ENCODE measurements around the gene BCAR3. TPM values are rescaled to one million over a fixed set of nuclear protein-coding genes. Genes with fewer than 3 reads are reported as not detected.
A peak's percentile ranks its signal among the peaks of the same experiment; 100 is the strongest.

The BCAR3 gene
- total RNA-seq, 1 donor from 2014 or later, result 0.61 TPM

DNA sequence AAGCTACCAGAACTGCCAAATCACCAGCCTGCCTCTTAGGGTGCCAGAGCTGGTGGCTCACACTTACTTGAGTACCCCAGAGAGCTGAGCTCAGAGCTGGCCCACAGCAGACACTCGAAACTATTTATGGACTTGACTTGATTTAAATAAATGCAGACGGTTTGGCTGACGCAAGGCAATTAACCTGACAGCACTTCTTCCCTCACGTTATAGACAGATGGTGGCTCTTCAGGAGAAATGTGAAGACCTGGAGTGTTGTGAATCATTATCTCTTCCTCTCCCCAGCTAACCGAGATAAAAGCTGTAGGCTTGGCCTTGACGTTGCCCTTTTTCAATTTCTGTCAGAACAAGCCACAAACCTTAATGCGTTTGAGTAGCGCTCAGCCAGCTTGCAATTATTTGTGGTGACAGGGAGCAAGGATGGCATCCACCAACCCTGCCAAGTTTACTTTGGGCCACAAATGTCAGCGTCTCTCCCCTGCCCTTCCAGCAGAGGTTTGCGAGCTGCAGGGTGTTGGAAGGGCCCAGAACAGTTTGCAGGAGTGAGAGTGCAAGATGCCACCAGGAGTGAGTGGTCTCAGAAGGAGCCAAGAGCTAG is 34.0 kb upstream of the BCAR3 start:
- Mint-ChIP-seq H3K4me3 (peak overlapping the region; percentile 39), H3K36me3 (ENCODE audit: low read depth) (peaks cover 9% of the 10 kb centered on the region), H3K4me1 (peaks cover 46% of the 10 kb centered on the region), H3K9me3 (peaks cover 10% of the 10 kb centered on the region), H3K27me3 (peaks cover 7% of the 10 kb centered on the region), H3K27ac (peak overlapping the region; percentile 72)
- peak; percentile 70 for DNase-seq
- intact Hi-C loops (cut with micrococcal nuclease), result loop anchor here (1.0 to 5.0 kb wide), 3 partner anchors 22 to 42 kb away; partner anchors contain the start of gene BCAR3

GRCh38 chr1:93714356-93714755 is 32.7 kb upstream of the BCAR3 start:
- Mint-ChIP-seq H3K36me3 (ENCODE audit: low read depth) (peaks cover 9% of the 10 kb centered on the region), H3K27me3 (peaks cover 9% of the 10 kb centered on the region), H3K4me3 (no peak overlapping the region), H3K9me3 (peaks cover 13% of the 10 kb centered on the region), H3K27ac (no peak overlapping the region), H3K4me1 (peaks cover 51% of the 10 kb centered on the region)
- no peak for DNase-seq
- intact Hi-C loops (cut with micrococcal nuclease), result no loop called here

DNA sequence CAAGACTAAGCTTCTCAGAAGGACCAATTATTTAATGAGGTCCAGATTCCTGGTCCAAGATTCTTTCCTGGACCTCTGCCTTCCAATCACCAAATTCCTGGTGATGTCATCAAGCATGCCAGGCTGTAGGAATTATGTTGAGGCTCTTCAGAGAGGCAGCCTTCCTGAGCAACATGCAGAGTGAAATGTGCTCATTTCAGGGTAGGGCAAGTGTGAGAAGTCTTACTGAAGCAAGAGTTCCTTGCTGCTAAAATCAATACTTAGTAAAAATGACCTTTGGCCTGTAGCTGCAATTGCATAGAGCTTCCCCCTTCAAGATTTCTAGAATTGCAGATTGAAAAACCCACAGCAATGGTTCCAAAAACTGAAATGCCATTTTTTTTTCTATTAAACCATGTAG is 31.7 kb upstream of the BCAR3 start:
- DNase-seq, result no peak
- Mint-ChIP-seq H3K27me3 (peaks cover 9% of the 10 kb centered on the region), H3K27ac (no peak overlapping the region), H3K4me1 (peaks cover 61% of the 10 kb centered on the region), H3K4me3 (no peak overlapping the region), H3K36me3 (ENCODE audit: low read depth) (peaks cover 9% of the 10 kb centered on the region), H3K9me3 (peaks cover 13% of the 10 kb centered on the region)
- intact Hi-C loops (cut with micrococcal nuclease), result no loop called here

GRCh38 chr1:93712741-93713140 is 31.1 kb upstream of the BCAR3 start:
- intact Hi-C loops (cut with micrococcal nuclease), result no loop called here
- Mint-ChIP-seq H3K4me1 (peaks cover 67% of the 10 kb centered on the region), H3K36me3 (ENCODE audit: low read depth) (peaks cover 9% of the 10 kb centered on the region), H3K9me3 (peaks cover 13% of the 10 kb centered on the region), H3K4me3 (peak overlapping the region; percentile 5), H3K27ac (no peak overlapping the region), H3K27me3 (peaks cover 9% of the 10 kb centered on the region)
- no peak for DNase-seq

GRCh38 chr1:93710499-93711453 is 29.1 kb upstream of the BCAR3 start:
- intact Hi-C loops (cut with micrococcal nuclease), result no loop called here
- peaks cover 3% of the 10 kb centered on the region for H3K9me3 Mint-ChIP-seq
- no peak overlapping the region for H3K27ac Mint-ChIP-seq
- H3K4me3 Mint-ChIP-seq, result no peak overlapping the region
- H3K4me1 Mint-ChIP-seq, result peaks cover 56% of the 10 kb centered on the region
- peaks cover 9% of the 10 kb centered on the region for H3K27me3 Mint-ChIP-seq
- no peaks in the 10 kb centered on the region for H3K36me3 Mint-ChIP-seq (ENCODE audit: low read depth)
- DNase-seq, result no peak

GRCh38 chr1:93708734-93709481 is 27.3 kb upstream of the BCAR3 start:
- intact Hi-C loops (cut with micrococcal nuclease), result loop anchor here (1.0 kb wide), 2 partner anchors 8 to 16 kb away; no protein-coding TSS in a partner anchor
- H3K36me3 Mint-ChIP-seq (ENCODE audit: low read depth), result no peaks in the 10 kb centered on the region
- peak overlapping the region; percentile 53 for H3K4me3 Mint-ChIP-seq
- peaks cover 3% of the 10 kb centered on the region for H3K9me3 Mint-ChIP-seq
- DNase-seq, result peak; percentile 66
- H3K4me1 Mint-ChIP-seq, result peaks cover 48% of the 10 kb centered on the region
- no peak overlapping the region for H3K27ac Mint-ChIP-seq
- peaks cover 12% of the 10 kb centered on the region for H3K27me3 Mint-ChIP-seq

- Mint-ChIP-seq H3K36me3 (ENCODE audit: low read depth) (no peaks in the 10 kb centered on the region), H3K27ac (peak overlapping the region; percentile 69), H3K9me3 (peaks cover 3% of the 10 kb centered on the region), H3K4me3 (peak overlapping the region; percentile 53), H3K27me3 (peaks cover 12% of the 10 kb centered on the region), H3K4me1 (peaks cover 50% of the 10 kb centered on the region)
- peak; percentile 67 for DNase-seq
- intact Hi-C loops (cut with micrococcal nuclease), result loop anchor here (1.0 kb wide), 2 partner anchors 9 to 15 kb away; no protein-coding TSS in a partner anchor
These were observed 26.3 kb upstream of the BCAR3 start for GRCh38 chr1:93707956-93708355.

GRCh38 chr1:93705892-93706500 is 24.4 kb upstream of the BCAR3 start:
- H3K4me3 Mint-ChIP-seq, result no peak overlapping the region
- H3K9me3 Mint-ChIP-seq, result peaks cover 3% of the 10 kb centered on the region
- DNase-seq, result no peak
- H3K4me1 Mint-ChIP-seq, result peaks cover 36% of the 10 kb centered on the region
- H3K36me3 Mint-ChIP-seq (ENCODE audit: low read depth), result no peaks in the 10 kb centered on the region
- no peak overlapping the region for H3K27ac Mint-ChIP-seq
- intact Hi-C loops (cut with micrococcal nuclease), result no loop called here
- peaks cover 7% of the 10 kb centered on the region for H3K27me3 Mint-ChIP-seq

DNA sequence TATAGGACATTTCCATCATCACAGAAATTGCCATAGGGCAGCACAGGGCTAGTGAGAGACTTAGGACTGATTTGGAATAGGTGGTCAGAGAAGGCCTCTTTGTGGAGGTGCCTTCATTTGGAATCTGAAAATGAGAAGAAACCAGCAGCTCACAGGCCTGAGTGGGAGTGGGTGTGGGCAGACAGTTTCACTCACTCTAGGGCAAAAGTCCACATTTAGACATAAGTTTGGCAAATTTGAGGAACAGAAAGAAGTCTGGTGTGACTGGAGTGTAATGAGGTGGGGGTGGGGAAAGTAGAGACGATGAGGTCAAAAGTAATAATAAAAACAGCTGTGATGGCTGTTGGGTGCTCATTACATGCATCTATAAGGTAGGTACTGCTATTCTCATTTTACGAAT is 22.4 kb upstream of the BCAR3 start:
- DNase-seq, result no peak
- H3K27me3 Mint-ChIP-seq, result peaks cover 3% of the 10 kb centered on the region
- H3K4me3 Mint-ChIP-seq, result no peak overlapping the region
- peaks cover 27% of the 10 kb centered on the region for H3K4me1 Mint-ChIP-seq
- no peaks in the 10 kb centered on the region for H3K9me3 Mint-ChIP-seq
- intact Hi-C loops (cut with micrococcal nuclease), result no loop called here
- no peaks in the 10 kb centered on the region for H3K36me3 Mint-ChIP-seq (ENCODE audit: low read depth)
- no peak overlapping the region for H3K27ac Mint-ChIP-seq

DNA sequence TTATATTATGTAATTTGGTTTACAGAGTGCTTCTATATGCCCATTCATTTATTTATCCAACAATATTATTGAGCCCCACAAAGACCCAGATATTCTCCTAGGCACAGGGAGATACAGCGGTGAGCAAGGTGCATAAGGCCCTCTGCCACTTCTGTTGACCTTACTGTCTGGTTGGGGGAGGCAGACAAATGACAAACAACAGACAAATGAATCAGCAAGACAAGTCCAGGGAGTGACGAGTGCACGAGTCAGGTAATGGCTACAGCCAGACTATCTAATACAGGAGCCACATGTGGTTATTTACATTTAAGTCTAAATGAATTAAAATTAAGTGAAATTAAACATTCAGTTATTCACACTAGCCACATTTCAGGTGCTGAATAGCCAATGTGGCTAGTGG is 22.0 kb upstream of the BCAR3 start:
- Mint-ChIP-seq H3K27ac (no peak overlapping the region), H3K4me1 (peaks cover 23% of the 10 kb centered on the region)

DNA sequence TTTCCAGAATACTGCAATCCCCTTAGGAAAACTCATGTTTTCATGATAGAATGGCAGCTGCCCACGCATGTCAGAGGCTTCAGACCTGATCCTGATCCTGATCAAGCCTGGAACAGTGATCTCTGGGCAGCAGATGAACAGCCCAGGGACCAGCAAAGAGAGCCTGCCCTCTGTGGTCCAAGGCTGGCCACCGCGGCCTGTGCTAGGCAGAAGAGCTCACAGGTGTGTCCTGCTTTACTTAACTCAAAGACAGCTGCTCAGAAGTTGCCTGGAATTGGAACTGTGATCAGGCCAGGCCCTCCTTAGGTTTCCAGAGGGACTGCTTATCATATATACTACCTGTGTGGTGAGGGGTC is 21.2 kb upstream of the BCAR3 start:
- H3K9me3 Mint-ChIP-seq, result no peaks in the 10 kb centered on the region
- peaks cover 15% of the 10 kb centered on the region for H3K4me1 Mint-ChIP-seq
- intact Hi-C loops (cut with micrococcal nuclease), result loop anchor here (1.0 kb wide), 1 partner anchor 8 kb away; no protein-coding TSS in a partner anchor
- peaks cover 10% of the 10 kb centered on the region for H3K27me3 Mint-ChIP-seq
- H3K27ac Mint-ChIP-seq, result no peak overlapping the region
- DNase-seq, result no peak
- H3K4me3 Mint-ChIP-seq, result no peak overlapping the region
- no peaks in the 10 kb centered on the region for H3K36me3 Mint-ChIP-seq (ENCODE audit: low read depth)

More for the DNA sequence above, 22.0 kb upstream of the BCAR3 start:
- Mint-ChIP-seq H3K9me3 (no peaks in the 10 kb centered on the region), H3K4me3 (no peak overlapping the region), H3K27me3 (peaks cover 7% of the 10 kb centered on the region), H3K36me3 (ENCODE audit: low read depth) (no peaks in the 10 kb centered on the region)
- intact Hi-C loops (cut with micrococcal nuclease), result loop anchor here (1.0 kb wide), 1 partner anchor 8 kb away; no protein-coding TSS in a partner anchor
- DNase-seq, result no peak

- H3K4me1 Mint-ChIP-seq, result peaks cover 12% of the 10 kb centered on the region
- no peaks in the 10 kb centered on the region for H3K9me3 Mint-ChIP-seq
- DNase-seq, result no peak
- H3K36me3 Mint-ChIP-seq (ENCODE audit: low read depth), result no peaks in the 10 kb centered on the region
- H3K27me3 Mint-ChIP-seq, result peaks cover 10% of the 10 kb centered on the region
- intact Hi-C loops (cut with micrococcal nuclease), result no loop called here
- no peak overlapping the region for H3K4me3 Mint-ChIP-seq
- no peak overlapping the region for H3K27ac Mint-ChIP-seq
These were observed 20.6 kb upstream of the BCAR3 start for GRCh38 chr1:93702111-93702827.

GRCh38 chr1:93701629-93702028 is 20.0 kb upstream of the BCAR3 start:
- intact Hi-C loops (cut with micrococcal nuclease), result no loop called here
- DNase-seq, result no peak
- no peak overlapping the region for H3K4me3 Mint-ChIP-seq
- no peaks in the 10 kb centered on the region for H3K9me3 Mint-ChIP-seq
- no peaks in the 10 kb centered on the region for H3K36me3 Mint-ChIP-seq (ENCODE audit: low read depth)
- no peak overlapping the region for H3K27ac Mint-ChIP-seq
- peaks cover 10% of the 10 kb centered on the region for H3K27me3 Mint-ChIP-seq
- H3K4me1 Mint-ChIP-seq, result peaks cover 12% of the 10 kb centered on the region
